ENCODE data around the gene KCNT1.
A peak's percentile ranks its signal among the peaks of the same experiment; 100 is the strongest.

The KCNT1 gene

DNA sequence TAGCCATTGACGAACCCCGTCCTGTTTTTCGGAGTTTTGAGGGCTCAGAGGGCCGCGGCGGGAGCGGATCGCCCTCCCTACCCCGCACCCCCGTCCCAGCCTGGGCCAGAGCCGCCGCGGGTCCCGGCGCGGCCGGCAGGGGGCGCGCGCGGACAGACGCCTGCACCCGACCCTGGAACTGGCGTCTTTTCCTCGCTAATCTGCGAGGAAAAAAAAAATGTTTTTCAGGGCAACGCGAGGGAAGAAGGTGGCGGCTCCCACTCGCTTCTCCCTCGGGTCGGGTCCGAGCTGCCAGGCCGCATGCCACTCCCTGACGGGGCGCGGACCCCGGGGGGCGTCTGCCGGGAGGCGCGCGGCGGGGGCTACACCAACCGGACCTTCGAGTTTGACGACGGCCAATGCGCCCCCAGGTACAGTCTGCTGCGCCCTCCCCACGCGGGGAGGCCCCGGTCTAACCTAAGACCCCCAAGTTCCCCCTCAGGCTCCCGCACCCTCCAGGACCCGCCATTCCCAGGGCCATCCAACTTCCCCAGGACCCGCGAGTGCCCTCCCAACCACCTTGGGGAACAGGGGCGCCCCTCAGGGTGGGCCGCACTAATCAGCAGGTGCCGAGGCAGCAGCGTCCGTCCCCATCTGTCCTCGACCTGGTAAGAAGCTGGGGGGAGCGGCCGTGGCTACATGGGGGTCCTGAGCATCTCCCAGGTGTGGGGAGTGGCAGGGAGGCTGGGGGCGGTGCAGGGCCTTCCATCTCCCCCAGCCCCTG lies at the start of gene KCNT1:
KCNT1 (plus strand) TSS at position 227 of the 763 bp plus-strand sequence; CDS start at position 301, 74 bp downstream.
- peaks cover 17% of the 10 kb centered on the region for H3K27me3 ChIP-seq (ENCODE audit: insufficient read depth, low read length)
- H3K4me3 ChIP-seq (ENCODE audit: low read depth, low read length): peak within 1 kb of the TSS; percentile 44
- H2AFZ ChIP-seq (ENCODE audit: low read length, unreplicated experiment): no peak within 1 kb of the TSS

DNA sequence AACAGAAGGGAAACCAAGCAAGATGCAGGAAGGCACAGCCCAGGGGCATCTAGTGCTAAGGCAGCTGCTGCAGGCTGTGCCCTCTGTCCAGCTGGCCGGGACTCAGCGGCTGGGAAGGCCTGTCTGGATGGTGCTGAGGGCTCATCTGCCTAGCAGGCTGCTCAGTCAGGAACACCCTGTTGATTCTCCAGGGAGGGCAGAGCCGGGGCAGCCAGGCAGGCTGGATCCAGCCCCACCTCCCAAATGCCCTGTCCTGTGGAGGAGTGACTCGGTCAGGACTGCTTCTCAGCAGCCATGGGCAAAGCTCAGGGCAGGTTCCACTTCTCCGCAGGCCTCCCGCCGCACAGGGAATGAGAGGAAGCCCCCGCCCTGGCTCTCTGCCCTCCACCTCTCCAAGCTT lies 46.7 kb upstream of the KCNT1 start:
- Histone ChIP-seq H3K27ac (ENCODE audit: low read depth, low read length) (no peak overlapping the region), H3K79me2 (ENCODE audit: control insufficient read depth, insufficient read depth, low read length, unreplicated experiment) (no peaks in the 10 kb centered on the region), H3K4me3 (ENCODE audit: low read depth, low read length) (no peak overlapping the region), H3K4me1 (ENCODE audit: control insufficient read depth, insufficient read depth, low read length, unreplicated experiment) (no peaks in the 10 kb centered on the region), H2AFZ (ENCODE audit: low read length, unreplicated experiment) (no peak overlapping the region), H3K27me3 (ENCODE audit: insufficient read depth, low read length) (peaks cover 24% of the 10 kb centered on the region; the same call in 1 of the 2 replicates), H3K36me3 (ENCODE audit: insufficient read depth, low read length) (no peaks in the 10 kb centered on the region)

More for the DNA sequence above, at the start of gene KCNT1:
- Histone ChIP-seq H3K27ac (ENCODE audit: low read depth, low read length) (no peak within 1 kb of the TSS), H3K4me1 (ENCODE audit: control insufficient read depth, insufficient read depth, low read length, unreplicated experiment) (no peaks in the 10 kb centered on the region), H3K36me3 (ENCODE audit: insufficient read depth, low read length) (no peaks in the 10 kb centered on the region), H3K79me2 (ENCODE audit: control insufficient read depth, insufficient read depth, low read length, unreplicated experiment) (no peaks in the 10 kb centered on the region)

- Histone ChIP-seq H3K4me3 (ENCODE audit: low read depth, low read length) (no peak overlapping the region), H3K27ac (ENCODE audit: low read depth, low read length) (no peak overlapping the region), H2AFZ (ENCODE audit: low read length, unreplicated experiment) (no peak overlapping the region), H3K27me3 (ENCODE audit: insufficient read depth, low read length) (peaks cover 20% of the 10 kb centered on the region; the same call in 1 of the 2 replicates), H3K79me2 (ENCODE audit: control insufficient read depth, insufficient read depth, low read length, unreplicated experiment) (no peaks in the 10 kb centered on the region), H3K36me3 (ENCODE audit: insufficient read depth, low read length) (no peaks in the 10 kb centered on the region), H3K4me1 (ENCODE audit: control insufficient read depth, insufficient read depth, low read length, unreplicated experiment) (no peaks in the 10 kb centered on the region)
These were observed 44.6 kb upstream of the KCNT1 start for GRCh38 chr9:135657416-135657815.

GRCh38 chr9:135659252-135659651 lies 42.7 kb upstream of the KCNT1 start:
- Histone ChIP-seq H2AFZ (ENCODE audit: low read length, unreplicated experiment) (no peak overlapping the region), H3K4me1 (ENCODE audit: control insufficient read depth, insufficient read depth, low read length, unreplicated experiment) (peaks cover 2% of the 10 kb centered on the region), H3K79me2 (ENCODE audit: control insufficient read depth, insufficient read depth, low read length, unreplicated experiment) (no peaks in the 10 kb centered on the region), H3K36me3 (ENCODE audit: insufficient read depth, low read length) (no peaks in the 10 kb centered on the region), H3K4me3 (ENCODE audit: low read depth, low read length) (no peak overlapping the region), H3K27me3 (ENCODE audit: insufficient read depth, low read length) (peaks cover 20% of the 10 kb centered on the region; the same call in 1 of the 2 replicates), H3K27ac (ENCODE audit: low read depth, low read length) (no peak overlapping the region)

- H2AFZ ChIP-seq (ENCODE audit: low read length, unreplicated experiment): no peak overlapping the region
- no peaks in the 10 kb centered on the region for H3K79me2 ChIP-seq (ENCODE audit: control insufficient read depth, insufficient read depth, low read length, unreplicated experiment)
- H3K36me3 ChIP-seq (ENCODE audit: insufficient read depth, low read length): no peaks in the 10 kb centered on the region
- no peak overlapping the region for H3K4me3 ChIP-seq (ENCODE audit: low read depth, low read length)
- H3K27me3 ChIP-seq (ENCODE audit: insufficient read depth, low read length): peaks cover 10% of the 10 kb centered on the region; the same call in 1 of the 2 replicates
- H3K4me1 ChIP-seq (ENCODE audit: control insufficient read depth, insufficient read depth, low read length, unreplicated experiment): peaks cover 2% of the 10 kb centered on the region
- H3K27ac ChIP-seq (ENCODE audit: low read depth, low read length): no peak overlapping the region
These were observed 41.6 kb upstream of the KCNT1 start for GRCh38 chr9:135660407-135660806.

- no peaks in the 10 kb centered on the region for H3K79me2 ChIP-seq (ENCODE audit: control insufficient read depth, insufficient read depth, low read length, unreplicated experiment)
- no peak overlapping the region for H3K4me3 ChIP-seq (ENCODE audit: low read depth, low read length)
- no peak overlapping the region for H2AFZ ChIP-seq (ENCODE audit: low read length, unreplicated experiment)
- no peak overlapping the region for H3K27ac ChIP-seq (ENCODE audit: low read depth, low read length)
- peaks cover 2% of the 10 kb centered on the region for H3K4me1 ChIP-seq (ENCODE audit: control insufficient read depth, insufficient read depth, low read length, unreplicated experiment)
- no peaks in the 10 kb centered on the region for H3K36me3 ChIP-seq (ENCODE audit: insufficient read depth, low read length)
- H3K27me3 ChIP-seq (ENCODE audit: insufficient read depth, low read length): peaks cover 15% of the 10 kb centered on the region
These were observed 40.0 kb upstream of the KCNT1 start for GRCh38 chr9:135661816-135662560.

- Histone ChIP-seq H3K27me3 (ENCODE audit: insufficient read depth, low read length) (peaks cover 7% of the 10 kb centered on the region), H3K79me2 (ENCODE audit: control insufficient read depth, insufficient read depth, low read length, unreplicated experiment) (no peaks in the 10 kb centered on the region), H3K4me1 (ENCODE audit: control insufficient read depth, insufficient read depth, low read length, unreplicated experiment) (peaks cover 2% of the 10 kb centered on the region), H3K4me3 (ENCODE audit: low read depth, low read length) (no peak within 1 kb of the TSS), H2AFZ (ENCODE audit: low read length, unreplicated experiment) (no peak within 1 kb of the TSS), H3K27ac (ENCODE audit: low read depth, low read length) (no peak within 1 kb of the TSS), H3K36me3 (ENCODE audit: insufficient read depth, low read length) (no peaks in the 10 kb centered on the region)
These were observed 39.1 kb upstream of the KCNT1 start, which contains the start of gene LCN9 for GRCh38 chr9:135662758-135663450. LCN9 (plus strand) TSS chr9:135663309; CDS start chr9:135663322, 13 bp downstream.

- no peaks in the 10 kb centered on the region for H3K79me2 ChIP-seq (ENCODE audit: control insufficient read depth, insufficient read depth, low read length, unreplicated experiment)
- H3K27ac ChIP-seq (ENCODE audit: low read depth, low read length): no peak overlapping the region
- peaks cover 7% of the 10 kb centered on the region for H3K27me3 ChIP-seq (ENCODE audit: insufficient read depth, low read length)
- peaks cover 2% of the 10 kb centered on the region for H3K4me1 ChIP-seq (ENCODE audit: control insufficient read depth, insufficient read depth, low read length, unreplicated experiment)
- H2AFZ ChIP-seq (ENCODE audit: low read length, unreplicated experiment): no peak overlapping the region
- no peak overlapping the region for H3K4me3 ChIP-seq (ENCODE audit: low read depth, low read length)
- no peaks in the 10 kb centered on the region for H3K36me3 ChIP-seq (ENCODE audit: insufficient read depth, low read length)
These were observed 38.6 kb upstream of the KCNT1 start for GRCh38 chr9:135663451-135663770.

- no peak overlapping the region for H3K4me3 ChIP-seq (ENCODE audit: low read depth, low read length)
- H3K4me1 ChIP-seq (ENCODE audit: control insufficient read depth, insufficient read depth, low read length, unreplicated experiment): peaks cover 2% of the 10 kb centered on the region
- no peak overlapping the region for H3K27ac ChIP-seq (ENCODE audit: low read depth, low read length)
- H3K27me3 ChIP-seq (ENCODE audit: insufficient read depth, low read length): peaks cover 7% of the 10 kb centered on the region
- no peak overlapping the region for H2AFZ ChIP-seq (ENCODE audit: low read length, unreplicated experiment)
- no peaks in the 10 kb centered on the region for H3K36me3 ChIP-seq (ENCODE audit: insufficient read depth, low read length)
- H3K79me2 ChIP-seq (ENCODE audit: control insufficient read depth, insufficient read depth, low read length, unreplicated experiment): no peaks in the 10 kb centered on the region
These were observed 38.1 kb upstream of the KCNT1 start for GRCh38 chr9:135663857-135664256.

GRCh38 chr9:135664266-135664665 lies 37.7 kb upstream of the KCNT1 start:
- Histone ChIP-seq H3K4me3 (ENCODE audit: low read depth, low read length) (no peak overlapping the region), H3K36me3 (ENCODE audit: insufficient read depth, low read length) (no peaks in the 10 kb centered on the region), H3K79me2 (ENCODE audit: control insufficient read depth, insufficient read depth, low read length, unreplicated experiment) (no peaks in the 10 kb centered on the region), H3K4me1 (ENCODE audit: control insufficient read depth, insufficient read depth, low read length, unreplicated experiment) (peaks cover 2% of the 10 kb centered on the region), H3K27ac (ENCODE audit: low read depth, low read length) (no peak overlapping the region), H3K27me3 (ENCODE audit: insufficient read depth, low read length) (peaks cover 7% of the 10 kb centered on the region), H2AFZ (ENCODE audit: low read length, unreplicated experiment) (no peak overlapping the region)

Data from ACC112 (cell line).